GM03348 (cell line): ENCODE data around the gene RBM33.
A peak's percentile ranks its signal among the peaks of the same experiment; 100 is the strongest.

Experiments used
- DNase-seq: peaks from one replicate; pipeline ENCODE4 v3.0.0; 2012; ENCODE audit warnings: low spot score

The RBM33 gene

DNA sequence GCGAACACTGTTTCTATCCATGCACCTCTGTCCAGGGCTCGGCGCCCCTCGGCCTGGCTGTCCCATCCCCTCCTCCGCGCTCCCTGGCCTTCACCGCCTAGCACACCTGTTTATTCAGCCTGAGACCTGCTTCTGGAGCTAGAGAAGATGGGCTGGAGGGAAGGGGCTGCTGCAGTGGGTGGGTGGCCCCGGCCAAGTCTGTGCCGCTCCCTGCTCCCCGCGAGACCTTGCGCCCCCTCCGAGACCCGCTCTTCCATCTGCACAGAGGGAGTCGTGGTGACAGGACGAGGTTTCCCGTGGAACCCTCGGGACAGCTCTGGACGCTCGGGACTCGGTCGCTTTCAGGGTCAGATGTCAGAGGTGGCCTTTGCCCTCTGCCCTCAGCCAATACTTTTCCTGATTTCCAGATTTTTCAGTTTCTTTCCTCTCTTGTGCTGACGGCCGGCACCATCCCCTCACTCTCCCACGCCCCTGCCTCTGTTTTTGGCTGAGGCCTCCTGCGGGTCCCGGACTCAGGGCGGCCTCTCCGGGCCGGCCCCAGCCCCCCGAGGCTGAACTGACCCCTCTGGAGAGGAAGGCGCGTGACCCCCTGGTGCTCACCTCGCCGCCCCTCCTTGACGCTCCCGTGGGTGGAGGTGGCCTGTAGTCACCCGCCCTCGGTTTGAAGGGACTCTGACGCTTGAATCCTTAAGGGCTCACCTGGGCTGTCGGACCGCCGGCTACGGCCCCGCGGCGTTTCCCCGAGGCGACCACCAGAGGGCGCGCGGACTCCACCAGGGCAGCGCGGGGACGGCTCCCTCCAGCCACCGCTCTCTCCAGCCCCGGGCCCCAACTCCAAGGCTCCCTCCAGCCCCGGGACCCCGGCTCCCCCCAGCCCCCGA is 152.2 kb downstream of the RBM33 start:
- peak; percentile 92 for DNase-seq

DNA sequence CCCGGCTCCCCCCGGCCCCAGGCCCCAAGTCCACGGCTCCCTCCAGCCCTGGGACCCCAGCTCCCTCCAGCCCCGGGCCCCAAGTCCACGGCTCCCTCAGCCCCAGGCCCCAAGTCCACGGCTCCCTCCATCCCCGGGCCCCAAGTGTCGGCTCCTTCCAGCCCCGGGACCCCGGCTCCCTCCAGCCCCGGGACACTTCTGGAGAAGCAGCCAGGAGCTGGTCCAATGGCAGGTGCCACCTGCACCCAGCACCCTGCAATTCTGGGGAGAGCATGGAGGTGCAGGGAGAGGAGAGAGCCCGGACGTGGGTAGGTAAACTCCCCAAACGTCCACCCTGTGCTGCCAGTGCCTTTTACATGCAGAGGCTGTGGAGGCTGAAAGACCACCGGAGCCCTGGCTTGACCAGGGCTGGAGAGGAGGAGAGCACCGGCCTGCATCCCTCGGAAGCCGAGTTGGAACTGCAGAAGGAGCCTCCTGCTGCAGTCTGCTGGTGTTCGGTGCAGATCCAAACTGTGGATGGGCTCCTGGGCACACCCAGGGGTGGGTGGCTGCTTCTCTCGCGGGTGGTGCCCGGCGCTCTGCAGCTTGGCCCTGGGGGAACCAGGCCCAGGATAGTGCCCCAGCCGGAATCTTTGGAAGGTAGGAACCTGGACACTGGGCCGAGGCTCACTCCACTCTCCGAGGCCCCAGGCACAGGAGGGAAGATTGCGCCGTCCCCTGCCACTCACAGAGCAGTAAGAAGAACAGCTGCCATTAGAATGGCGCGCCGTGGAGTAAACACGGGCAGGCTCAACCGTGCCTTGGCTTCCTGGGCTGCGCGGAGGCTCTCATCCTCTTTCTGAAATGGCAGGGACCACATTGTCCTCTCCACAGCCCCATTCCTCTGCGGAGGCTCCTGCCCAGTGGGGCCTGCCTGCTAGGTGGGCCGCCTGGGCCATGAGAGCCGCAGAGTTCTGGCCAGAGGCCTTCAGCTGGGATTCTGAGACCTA is 153.1 kb downstream of the RBM33 start:
- DNase-seq, result no peak

DNA sequence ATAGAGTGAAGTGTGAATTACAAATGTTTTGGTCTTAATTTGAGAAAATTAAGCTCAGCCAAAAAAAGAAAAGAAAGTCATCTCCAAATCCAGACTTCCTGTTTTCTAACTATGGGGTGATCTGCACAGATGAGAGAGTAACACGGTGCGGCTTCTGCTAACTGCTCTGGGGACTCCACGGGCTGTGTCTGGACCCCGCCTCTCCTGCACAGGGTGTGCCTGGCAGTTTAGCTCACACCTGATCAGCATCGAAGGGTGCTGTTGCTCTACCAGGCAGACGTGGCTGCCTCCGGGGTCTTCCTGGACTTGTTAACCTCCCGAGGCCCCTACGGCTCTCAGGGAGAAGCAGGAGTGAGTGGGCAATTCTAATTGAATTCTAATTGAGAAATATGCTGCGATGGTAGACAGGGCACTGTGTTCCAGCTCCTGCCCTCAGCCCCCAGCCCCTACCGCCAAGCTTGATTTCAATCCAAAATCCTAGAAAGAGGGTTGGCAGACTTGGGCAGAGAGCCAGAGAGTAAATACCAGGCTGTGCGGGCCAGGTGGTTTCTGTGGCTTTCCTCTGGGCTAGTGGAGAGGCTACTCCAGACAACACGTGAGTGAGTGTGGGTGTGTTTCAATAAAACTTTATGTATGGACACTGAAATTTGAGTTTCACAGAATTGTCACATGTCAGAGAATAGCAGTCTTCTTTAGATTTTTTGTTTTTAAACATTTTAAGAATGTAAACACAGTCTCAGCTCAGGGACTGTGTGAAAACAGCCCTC is 154.4 kb downstream of the RBM33 start:
- DNase-seq, result no peak

DNA sequence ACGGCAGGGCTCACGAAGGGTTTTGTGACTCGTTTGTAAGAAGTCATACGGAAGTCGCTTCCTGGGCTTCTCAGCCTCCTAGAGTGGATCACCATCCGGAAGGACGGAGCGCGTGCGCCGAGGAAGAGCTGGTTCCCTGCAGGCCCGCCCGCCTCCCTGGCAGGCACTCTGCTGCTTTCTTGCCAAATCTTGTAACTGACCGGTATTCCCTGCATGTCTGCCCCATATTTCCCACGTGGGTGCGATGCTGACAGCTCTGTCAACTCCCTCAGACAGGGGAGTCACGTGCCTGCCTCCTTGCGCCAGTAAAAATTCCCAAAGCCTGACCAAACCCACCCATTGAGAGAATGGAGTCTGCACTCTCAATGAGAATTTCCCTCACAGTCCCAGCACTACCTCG is 155.1 kb downstream of the RBM33 start:
- no peak for DNase-seq

DNA sequence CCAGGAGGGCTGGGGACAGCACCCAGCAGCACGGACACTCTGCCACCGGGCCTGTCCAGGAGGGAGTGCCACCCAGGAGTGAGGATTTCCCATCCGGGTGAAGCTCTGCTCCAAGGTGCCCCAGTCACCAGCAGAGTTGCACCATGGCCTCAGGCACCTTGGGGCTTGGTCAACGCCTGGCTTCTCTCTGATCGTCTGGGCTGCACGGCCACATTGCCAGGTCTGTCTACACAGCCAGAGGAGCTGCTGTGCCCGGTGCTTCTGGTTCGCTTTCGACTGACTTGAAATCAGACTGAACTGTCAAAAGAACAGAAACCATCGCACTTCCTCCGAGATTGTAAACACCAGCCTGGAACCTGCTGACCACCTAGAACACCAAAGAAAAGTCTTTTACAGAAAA is 155.8 kb downstream of the RBM33 start:
- DNase-seq, result no peak

DNA sequence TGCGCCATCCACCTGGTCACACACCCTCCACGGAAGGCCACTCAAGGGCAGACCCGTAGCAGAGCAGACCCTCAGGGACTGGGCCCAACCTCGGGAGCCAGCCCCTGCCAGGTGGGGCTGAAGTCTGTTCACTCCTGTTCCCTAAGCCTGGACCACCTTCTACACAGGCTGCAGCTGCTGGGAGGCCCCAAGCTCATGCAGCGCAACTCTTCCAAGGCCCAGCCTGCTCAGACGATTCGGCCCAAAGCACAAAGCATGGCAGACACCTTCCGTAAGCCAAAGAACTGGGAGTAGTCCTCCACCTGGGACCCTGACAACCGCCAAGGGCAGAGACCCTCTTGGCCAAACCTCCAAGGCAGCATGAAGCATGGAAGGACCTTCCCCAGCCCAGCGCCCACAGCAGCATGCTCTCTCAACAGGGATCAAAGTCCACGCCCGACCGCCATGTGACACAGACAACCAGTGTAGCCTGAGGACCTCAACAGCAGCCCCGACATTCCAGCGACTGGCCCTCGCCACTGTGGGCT is 156.3 kb downstream of the RBM33 start:
- DNase-seq, result no peak

DNA sequence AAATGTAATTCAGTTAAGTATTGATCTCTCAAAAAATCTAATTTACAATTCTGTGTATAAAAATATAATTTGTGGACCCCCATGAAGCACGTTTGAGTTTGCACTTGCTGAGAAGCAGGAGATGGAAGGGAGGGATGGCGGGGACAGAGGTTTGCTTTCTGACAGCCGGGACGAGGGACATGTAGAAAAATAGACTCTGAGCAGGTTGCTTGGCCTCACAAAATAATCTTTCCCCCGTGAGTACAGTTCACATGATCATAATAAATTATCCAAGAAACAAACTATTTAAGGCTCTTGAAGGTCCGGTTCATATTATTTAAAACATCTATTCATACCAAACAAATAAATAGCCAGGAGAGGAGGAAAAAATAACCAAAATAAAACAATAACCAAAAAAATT is 157.8 kb downstream of the RBM33 start:
- DNase-seq, result no peak

DNA sequence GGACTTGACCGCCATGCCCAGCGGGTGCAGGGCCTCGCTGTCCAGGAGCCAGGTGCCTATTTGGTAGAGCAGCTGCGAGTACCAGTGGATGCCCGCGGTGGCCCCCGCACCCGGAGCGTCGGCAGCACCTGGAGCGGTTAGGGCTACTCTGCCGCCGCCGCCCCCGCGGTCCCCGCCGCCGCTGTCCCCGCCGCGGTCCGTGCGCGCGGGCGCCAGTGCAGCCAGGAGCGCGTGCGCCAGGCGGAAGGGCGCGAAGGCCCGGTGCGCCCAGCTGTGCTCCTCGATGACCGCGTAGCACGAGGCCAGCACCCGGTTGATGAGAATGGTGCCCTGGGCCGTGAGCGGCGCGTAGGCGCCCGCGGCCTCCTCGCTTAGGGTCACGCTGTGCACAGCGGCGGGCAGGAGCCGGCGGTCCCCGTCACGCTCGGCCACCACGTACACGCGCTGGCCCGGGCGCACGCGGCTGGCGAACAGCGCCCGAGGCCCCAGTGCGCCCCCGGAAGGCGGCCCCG is 158.5 kb downstream of the RBM33 start:
- no peak for DNase-seq

DNA sequence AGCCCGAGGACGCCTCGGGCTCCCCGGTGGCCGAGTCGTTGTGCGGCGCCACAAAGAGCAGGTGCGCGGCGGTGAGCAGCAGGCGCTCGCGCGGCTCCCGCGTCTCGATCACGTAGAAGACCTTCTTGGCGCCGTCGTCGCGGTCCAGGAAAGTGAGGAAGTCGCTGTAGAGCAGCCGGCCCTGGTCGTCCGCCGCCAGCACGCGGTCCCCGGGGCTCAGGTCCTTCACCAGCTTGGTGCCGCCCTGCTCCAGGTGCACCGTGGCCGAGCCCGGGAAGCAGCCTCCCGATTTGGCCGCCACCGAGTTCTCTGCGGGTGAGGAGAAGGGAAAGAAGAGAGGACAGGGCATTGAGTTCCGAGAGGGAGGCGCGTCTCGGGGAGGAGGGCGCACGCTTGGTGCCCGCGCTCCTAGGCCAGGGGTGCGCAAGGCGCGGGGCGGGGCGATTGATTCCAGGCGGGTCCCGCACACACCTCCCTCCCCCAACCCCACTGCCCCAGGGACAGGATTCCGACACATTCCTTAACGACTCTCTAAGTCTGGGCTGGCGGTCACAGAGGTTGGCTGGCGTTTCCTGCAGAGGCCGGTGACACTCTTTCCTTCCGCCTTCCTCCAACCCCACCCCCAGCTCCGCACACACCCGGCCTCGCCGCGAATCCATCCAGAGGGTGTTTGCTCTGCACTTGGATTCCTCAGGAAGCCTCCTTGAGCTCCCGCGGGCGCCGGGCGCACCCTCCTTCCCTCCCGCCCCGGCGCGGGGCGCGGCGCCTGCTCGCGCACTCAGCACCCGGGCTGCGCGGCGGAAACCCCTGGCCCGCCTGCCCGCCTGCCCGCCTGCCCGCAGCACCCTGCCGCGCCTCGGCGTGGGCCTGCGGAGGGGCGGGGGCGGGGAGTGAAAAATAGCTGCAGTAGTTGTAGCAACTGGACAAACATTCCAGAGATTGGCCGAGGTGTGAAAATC is 159.2 kb downstream of the RBM33 start:
- DNase-seq, result peak; percentile 42

DNA sequence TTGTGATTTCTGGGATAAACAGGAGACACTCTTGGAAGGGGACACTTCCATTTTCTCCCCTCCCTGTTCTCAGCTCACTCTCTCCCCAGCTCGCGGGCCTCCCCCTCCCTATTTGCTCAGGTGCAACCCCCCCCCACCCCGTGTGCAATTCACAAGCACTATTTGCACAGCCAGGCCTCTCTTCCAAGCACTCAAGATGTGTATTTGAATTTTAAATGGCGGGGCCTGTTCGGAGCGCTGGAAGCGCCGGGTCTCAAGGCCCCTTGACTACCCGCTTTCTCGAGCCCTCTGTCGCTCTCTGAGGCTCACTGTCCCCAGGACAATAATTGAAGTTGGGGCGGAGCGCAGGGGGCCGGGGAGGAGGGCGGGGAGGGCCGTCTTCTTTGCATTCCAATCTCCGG is 160.0 kb downstream of the RBM33 start:
- no peak for DNase-seq

DNA sequence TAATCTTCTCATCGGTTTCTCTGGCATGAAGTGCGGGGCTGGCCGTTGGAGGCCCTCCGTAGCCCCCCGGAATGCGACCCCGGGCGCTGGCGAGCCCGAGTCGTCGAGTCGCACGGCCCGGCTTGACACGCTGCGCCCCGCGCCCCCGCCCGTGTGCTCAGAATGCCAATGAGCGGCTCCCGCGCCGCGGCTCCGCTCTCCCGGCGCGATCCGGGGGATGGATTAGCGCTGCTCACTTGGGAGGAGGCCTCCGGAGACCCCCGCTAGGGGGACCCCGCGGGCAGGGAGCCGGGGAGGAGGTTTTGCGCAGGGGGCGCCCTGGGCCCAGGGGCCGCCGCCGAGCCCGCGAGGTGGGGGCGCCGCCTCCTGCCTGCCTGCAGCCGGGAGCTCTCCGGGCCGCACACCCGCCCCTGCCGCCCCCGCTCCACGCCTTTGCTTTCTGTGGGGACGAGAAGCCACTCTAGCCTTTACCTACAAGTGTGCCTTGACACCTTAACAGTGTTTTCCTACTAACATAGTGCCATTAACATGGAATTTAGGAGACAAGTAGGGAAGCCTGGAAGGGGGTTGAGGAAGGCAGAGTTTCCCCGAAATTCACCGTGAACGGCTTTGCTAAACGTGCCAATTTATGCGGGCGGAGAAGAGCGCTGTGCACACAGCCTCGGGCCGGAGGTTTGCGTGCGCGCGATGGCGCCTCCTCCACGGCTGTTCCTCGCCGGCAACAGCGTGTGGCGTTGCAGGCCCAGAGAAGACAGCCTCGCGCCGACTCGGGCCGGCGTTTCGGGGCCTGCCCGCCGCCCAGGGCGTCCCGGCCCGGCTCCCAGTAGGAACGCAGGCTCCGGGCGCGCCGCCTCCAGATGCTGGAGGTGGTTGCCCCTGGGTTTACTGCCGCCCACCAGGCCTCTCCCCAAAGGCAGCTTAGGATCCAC is 160.7 kb downstream of the RBM33 start:
- DNase-seq, result peak; percentile 91

DNA sequence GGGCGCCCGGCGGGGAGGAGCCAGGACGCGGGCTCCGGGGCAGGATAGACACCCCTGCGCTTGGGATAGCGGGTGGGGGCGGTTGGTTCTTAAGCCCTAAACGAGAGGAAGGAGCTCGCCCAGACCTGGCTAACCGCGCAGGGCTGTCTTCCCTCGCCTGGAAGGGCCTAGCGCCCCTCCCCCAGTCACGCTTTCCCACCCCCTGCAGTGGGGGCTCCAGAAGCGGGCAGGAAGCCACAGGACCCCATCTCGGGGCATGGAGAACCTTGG is 161.3 kb downstream of the RBM33 start:
- DNase-seq, result no peak

DNA sequence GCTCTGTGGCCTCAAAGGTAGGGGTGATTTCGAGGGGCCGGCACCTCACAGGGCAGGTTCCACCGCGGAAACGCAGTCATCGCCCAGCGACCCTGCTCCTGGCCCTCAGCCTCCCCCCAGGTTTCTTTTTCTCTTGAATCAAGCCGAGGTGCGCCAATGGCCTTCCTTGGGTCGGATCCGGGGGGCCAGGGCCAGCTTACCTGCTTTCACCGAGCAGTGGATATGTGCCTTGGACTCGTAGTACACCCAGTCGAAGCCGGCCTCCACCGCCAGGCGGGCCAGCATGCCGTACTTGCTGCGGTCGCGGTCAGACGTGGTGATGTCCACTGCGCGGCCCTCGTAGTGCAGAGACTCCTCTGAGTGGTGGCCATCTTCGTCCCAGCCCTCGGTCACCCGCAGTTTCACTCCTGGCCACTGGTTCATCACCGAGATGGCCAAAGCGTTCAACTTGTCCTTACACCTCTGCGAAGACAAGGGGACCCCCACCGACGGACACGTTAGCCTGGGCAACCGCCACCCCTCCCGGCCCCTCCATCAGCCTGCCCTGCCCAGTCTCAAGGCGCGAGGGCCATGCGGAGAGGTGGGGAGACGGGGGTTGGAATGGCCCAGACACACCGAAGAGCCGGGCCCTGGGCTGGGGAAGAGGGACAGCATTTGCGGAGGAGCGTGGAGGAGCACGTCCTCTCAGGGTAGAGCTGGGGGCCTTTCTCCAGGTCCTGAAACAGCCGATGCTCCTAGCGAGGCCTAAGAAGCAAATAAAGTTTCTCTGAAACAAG is 161.8 kb downstream of the RBM33 start:
- no peak for DNase-seq

DNA sequence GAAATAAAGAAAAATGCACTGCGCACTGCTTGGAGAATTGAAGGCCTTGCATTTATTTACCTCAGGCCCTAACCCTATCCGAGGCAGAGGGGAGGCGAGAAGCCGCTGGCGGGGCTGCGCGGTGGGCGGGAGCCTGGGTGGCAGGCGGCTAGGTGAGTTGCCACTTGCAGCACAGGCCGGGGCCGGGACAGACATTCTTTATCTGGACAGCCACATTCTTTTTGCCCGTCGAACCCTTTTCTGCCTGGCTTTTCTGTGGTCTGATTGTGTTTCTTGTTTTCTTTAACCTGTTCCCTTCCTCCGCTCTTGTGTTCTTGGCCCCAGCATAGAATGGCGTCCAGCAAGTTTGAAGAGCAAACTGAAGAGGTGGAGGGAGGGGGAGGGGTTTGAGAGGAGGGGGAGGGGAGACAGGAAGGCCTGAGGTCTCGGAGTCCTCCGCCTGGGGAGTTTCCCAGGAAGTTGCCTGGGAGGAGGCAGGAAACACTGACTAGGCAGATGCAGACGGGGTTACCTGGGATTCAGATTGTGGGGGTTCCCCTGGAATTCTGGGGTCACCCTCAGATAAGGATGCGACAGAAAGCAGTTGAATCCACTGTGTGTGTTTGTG is 162.7 kb downstream of the RBM33 start:
- no peak for DNase-seq

DNA sequence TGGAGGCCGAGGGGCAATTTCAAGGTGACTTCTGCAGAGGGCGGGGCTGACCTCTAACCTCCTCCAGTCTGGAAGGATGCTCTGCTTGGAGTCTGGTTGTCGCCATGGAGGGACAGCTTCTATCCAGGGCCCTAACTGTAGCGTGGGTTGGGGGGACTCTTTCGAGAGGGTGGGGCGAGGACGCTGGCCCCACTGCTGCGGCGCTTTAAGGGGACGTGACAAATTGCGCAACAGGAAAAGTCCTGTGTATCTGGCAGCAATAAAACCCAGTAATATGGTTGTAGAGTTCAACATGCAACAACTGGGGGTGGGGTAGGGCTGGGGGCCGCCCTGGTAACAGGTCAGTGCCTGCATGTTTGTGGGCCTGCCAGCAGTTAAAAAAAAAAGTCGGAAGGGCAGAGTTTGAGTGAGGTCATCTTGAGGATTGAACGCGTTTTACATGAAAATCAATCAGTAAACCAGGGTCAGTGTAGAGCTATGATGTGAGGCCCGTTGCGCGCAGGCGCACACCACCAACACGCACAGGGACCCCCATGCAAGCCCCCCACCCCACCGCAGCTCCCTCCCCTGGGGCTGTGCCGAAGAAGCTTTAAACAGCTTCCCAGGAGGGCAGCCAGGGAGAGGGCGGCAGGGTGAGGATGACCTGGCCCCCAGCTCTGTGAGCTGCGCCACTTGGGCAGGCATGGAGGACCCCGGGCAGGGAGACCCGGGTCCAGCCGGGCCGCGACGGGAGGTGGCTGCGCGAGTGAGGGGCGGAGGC is 163.5 kb downstream of the RBM33 start:
- no peak for DNase-seq

DNA sequence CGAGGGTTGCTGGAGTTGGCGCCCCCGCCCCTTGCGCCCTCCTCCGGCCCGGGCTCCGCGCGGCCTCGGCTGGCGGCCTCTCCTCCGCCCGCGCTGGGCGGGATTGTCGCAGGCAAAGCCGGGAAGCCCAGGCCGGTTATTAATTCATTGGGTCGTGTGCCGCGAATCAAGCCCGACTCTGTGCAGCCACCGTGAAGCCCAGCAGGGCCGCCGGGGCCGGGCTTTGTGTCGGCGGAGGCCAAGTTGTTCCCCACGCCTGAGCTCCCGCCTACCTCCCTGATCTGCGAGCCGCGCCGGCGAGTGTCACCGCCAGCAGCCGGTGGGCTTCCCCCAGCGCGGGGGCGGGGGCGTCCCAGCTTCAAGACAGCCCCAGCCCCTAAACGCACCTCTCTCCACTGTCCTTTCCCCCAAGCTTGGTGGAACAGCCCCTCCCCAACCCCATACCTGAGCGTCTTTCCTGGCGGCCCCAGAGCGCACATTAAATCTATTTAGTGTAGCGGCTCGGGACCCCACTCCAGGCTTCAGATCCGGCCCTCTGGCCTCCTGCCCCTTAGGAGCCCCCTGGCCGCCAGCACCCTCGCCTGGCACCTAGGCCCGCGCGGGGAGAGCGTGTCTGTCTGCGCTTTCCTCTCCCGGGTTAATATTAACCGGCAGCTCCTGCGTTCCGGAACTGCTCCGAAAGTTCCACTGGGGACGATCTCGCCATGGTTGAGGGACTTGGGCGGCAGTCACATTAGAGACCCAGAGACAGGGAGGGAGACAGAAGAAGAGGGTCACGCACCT is 164.3 kb downstream of the RBM33 start:
- peak; percentile 25 for DNase-seq
